Measurements from ENCODE around the gene CFAP46.

Gene CFAP46

GRCh38 chr10:132979491-132980425, 37.4 kb upstream of the CFAP46 start:
- no peak for DNase-seq

DNA sequence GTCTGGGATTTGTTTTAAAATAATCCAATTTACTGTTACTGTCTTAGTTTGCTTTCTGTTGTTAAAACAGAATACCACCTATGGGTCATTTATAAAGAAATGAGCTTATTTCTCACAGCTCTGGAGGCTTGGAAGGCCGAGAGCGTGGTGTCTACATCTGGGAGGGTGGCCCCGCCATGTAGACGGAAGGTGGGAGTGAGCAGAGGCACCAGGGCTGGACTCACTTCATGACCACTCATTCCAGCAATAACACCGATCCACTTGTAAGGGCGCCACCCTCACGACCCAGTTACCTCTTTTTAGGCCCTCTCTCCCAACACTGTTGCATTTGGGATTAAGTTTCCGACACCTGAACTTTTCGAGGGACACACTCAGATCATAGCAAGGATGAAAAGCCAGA, 36.2 kb upstream of the CFAP46 start:
- DNase-seq: no peak

DNA sequence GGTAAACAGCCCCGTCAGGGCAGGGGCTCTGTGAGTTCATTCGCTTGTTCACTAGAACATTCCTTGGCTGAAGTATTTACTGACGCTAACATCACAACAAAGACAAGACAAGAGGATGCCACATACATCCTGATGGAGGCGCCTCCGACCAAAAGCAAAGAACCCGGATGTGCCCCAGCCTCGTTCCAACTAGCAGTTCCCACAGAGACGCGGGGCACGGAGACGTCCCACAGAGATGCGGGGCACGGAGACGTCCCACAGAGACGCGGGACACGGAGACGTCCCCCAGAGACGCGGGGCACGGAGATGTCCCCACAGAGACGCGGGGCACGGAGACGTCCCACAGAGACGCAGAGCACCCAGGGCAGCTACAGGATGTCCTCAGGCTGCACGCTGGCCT, 35.4 kb upstream of the CFAP46 start:
- no peak for DNase-seq

GRCh38 chr10:132977076-132977475, 34.7 kb upstream of the CFAP46 start:
- DNase-seq: no peak

DNA sequence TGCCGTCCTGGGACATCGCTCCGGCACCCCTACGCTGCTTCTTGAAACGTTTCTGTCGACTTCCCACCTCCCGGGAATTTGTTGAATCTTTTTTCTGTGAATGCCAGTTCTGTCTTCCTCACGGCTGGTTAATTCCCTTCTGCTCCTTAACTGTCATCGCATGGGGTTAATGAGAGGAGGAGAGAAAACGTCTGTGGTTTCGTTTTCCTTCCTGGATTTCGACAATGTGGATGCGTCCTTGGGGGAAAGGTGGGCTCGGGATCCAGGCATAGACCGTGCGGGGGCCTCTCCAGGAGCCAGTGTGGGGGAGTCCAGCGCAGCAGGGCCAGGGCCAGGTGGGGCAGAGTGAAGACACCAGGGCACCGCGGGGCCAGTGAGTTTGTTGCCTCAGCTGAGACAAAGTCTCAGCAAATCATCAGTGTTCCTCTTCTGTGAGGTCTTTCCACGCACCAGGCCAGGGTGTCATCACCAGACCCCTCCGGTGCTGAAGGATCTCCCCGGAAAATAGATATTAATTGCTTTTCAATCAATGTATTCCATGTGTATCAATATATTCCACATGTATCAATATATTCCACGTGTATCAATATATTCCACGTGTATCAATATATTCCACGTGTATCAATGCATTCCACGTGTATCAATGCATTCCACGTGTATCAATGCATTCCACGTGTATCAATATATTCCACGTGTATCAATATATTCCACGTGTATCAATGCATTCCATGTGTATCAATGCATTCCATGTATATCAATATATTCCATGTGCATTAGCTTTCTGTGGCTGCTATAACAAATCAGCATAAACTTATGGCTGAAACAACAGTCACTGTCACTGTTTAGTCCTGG, 33.7 kb upstream of the CFAP46 start:
- no peak for DNase-seq

GRCh38 chr10:132974886-132975830, 32.8 kb upstream of the CFAP46 start:
- no peak for DNase-seq

DNA sequence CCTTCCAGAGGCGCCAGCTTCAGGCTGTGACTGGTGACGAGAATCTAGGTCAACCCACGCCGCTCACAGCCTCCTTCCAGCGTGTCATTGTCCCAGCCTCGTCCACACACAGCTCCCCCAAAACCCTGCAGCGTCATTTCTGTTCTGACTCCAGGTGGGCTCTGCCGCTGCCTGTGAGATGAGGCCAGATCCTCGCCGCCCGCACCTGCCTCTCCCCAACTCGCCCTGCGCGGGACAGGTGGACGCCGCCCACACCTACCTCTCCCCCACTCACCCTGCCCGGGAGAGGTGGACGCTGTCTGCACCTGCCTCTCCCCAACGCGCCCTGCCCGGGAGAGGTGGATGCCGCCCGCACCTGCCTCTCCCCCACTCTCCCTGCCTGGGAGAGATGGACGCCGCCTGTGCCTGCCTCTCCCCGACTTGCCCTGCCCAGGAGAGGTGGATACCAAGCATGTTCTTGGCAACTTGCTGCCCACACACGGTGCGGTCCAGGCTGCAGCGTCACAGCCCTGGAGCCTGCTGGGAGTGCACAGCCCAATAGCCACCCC, 32.0 kb upstream of the CFAP46 start:
- DNase-seq: no peak

DNA sequence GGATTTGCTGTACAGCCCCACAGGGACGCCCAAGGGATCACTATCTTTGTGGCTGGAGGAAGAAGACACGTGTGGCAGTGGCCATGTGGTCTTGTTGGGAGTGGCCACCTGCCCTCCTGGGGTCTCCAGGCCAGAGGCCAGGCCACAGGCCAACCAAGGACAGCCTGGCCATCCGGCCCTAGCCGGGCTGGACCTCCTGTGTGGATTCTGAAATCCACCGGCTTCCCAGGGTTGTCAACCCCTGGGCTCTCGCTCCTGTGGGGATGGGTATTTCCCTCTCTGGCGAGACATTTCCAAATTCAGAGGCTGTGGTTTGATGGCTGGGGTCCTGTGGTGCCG, 31.5 kb upstream of the CFAP46 start:
- no peak for DNase-seq

GRCh38 chr10:132972986-132973902, 30.9 kb upstream of the CFAP46 start:
- DNase-seq: no peak

DNA sequence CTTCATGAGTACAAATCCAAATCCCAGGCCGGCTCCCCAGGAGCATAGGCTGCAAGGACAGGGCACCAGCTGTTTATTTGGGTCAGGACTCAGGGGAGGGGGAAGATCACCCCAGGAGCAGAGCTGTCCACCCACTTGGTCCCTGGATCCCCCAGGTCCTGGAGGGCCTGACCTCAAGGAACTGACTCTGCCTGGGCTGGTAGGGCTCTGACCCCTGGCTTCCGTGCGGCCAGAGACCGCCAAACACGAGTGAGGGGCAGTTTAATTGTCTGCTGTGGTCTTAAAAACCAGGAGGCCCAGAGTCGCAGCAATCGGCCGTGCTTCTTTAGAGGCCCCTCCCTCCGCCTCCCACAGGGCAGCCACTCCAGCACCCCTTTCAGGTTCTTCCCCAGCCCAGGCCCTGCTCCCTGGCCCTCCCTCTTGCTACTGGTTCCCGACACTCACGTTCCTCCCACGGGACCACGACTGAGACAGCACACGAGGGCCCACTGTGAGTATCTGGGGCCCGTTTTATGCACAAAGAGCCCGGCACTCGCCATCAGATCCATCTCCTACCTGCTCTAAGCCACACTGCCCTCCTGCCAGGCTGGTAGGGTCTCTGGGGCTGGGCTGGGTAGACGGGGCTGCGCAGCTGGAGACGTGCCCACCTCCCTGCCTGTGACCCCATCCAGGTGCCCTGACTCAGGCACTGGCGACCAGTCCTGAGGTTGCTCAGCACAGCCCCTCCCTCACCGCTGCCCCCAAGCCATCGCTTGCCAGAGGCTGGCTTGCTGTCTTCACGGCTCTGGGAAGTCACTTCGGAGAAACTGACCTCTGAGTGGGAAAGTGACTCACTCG, 30.0 kb upstream of the CFAP46 start:
- no peak for DNase-seq

GRCh38 chr10:132971448-132972148, 29.2 kb upstream of the CFAP46 start:
- no peak for DNase-seq

DNA sequence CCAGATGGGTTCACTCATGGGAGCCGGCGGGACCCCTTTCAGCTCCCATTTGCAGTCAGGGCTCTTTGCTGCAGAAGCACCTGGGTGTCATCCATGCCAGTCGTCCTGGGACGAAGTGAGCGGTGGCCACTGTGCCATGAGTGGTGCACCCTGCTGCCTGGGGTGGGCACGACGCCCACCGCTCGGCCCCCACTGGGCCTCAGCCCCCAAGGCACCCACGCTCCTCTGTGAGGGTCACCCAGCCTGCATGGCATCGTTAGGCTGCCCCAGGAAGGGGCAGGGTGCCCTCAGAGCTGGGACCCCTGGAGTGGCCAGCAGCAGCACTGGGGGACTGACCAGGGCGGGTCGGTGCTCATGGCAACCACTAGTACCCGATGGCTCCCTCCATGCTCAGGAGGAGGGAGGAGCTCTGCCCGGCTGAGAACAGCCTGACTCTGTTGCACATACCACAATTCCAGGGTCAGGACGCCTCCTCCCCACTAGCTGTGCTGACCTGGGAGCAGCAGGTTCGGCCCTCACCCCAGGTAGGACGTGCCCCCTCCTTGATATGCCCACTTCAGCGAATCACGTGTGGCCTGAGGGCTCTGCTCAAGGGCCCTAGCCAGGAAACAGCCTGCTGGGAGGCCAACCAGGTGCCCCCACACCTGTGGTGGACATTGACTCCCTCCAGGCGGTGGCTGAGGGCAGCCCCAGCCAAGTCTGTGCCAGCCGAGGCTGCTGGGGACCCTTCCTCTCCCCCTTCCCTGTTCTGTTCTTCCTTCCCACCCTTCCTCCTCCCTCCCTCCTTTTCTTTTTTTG, 28.5 kb upstream of the CFAP46 start:
- DNase-seq: no peak

- DNase-seq: no peak
These were observed 25.2 kb upstream of the CFAP46 start for GRCh38 chr10:132967540-132967939.

DNA sequence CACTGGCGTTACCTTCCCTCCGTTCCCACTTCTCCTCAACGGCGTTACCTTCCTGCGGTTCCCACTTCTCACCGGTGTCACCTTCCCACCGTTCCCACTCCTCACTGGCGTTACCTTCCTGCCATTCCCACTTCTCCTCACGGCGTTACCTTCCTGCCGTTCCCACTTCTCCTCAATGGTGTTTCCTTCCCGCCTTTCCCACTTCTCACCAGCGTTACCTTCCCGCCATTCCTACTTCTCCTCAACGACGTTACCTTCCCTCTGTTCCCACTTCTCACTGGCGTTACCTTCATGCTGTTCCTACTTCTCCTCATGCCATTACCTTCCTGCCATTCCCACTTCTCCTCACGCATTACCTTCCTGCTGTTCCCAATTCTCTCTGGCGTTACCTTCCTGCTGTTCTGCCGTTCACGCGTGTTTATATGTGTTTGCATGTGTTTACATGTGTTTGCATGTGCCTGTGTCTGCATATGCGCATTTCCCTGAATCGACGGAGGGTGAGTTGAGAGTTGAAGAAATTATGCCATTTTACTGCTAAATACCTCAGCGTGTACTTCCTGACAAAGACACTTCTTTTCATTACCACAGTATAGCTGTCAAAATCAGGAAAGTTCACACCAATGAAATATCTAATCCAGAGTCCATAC, 23.2 kb upstream of the CFAP46 start:
- DNase-seq: no peak

- DNase-seq: peak in 1 of 2 experiments; percentile 23
These were observed 22.5 kb upstream of the CFAP46 start for GRCh38 chr10:132964707-132965410.

- DNase-seq: no peak
These were observed 21.9 kb upstream of the CFAP46 start for GRCh38 chr10:132964231-132964630.

DNA sequence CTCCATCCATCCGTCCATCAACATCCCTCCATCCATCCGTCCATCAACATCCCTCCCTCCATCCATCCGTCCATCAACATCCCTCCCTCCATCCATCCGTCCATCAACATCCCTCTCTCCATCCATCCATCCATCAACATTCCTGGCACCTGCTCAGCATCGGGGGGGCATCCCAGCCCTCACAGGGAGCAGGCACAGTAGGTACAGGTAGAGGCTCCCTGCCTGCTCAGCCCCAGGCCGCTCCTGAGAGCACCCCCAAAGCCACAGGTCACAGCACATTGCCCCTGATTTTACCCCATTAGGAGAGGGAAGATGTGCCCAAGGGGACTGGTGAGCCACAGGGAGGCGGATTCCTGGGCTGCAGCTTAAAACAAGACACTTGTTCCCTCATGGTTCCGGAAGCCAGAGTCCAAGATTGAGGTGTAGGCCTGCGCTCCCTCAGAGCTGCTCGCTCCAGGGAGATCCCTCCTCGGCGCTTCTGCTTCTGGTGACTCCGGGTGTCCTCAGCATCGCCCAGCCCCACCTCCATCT, 21.1 kb upstream of the CFAP46 start:
- DNase-seq: no peak

Data from stimulated activated CD4-positive, alpha-beta T cell treated with anti-CD3 and anti-CD28 coated beads, Interleukin-4, amount 100 ng/mL, for 4 hours (primary cell).